GM19351 (cell line): ENCODE data around the gene HOXA3.

ENCODE experiments used
- ATAC-seq: cut with Tn5 transposase; IDR thresholded peaks from one replicate; pipeline ENCODE4 v1.9.1; 2021; ENCODE audit warnings: mild to moderate bottlenecking, moderate library complexity; ENCODE audit not compliant: unreplicated experiment

The HOXA3 gene

DNA sequence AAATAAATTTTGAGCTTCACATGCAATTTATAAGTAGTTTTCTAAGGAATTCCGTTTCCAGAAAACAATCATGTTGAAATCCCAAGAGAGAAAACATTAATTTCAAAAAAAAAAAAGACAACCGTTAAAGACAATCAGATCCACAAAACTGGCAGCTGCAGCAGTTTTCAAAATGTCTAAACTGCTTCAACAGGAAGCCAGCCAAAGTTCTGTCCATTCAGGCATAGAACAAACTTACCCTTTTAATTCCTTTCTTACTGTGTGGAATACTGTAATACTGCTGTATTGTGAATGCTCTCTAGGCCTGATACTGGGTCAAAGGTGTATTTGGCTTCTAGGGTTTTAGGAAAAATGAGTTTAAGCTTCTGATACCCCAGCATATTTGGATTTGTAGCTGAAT is 88.2 kb downstream of the HOXA3 start:
- no peak for ATAC-seq

DNA sequence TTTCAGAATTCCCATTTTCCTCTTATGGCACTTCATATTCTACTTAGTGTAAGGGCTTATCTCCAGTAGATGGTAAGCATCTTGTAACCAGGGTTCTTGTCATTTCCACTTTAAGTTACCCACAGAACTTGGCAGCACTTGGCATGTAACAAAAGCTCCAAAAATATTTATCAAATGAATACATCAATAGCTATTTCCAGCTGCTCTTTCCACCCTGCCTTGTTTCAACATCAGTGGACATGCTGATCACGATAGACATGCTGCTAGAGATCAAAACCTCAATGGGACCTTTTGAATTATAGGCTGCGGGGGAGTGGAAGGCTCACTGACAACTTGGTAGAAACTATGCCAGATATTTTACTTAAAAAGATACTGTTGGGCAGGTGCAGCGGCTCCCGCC is 89.4 kb downstream of the HOXA3 start:
- no peak for ATAC-seq
